H9 (cell line): ENCODE results near the gene FNDC7. TPM values are rescaled to one million over a fixed set of nuclear protein-coding genes. Genes with fewer than 3 reads are reported as not detected.
A peak's percentile ranks its signal among the peaks of the same experiment; 100 is the strongest.

ENCODE experiments used
- DNase-seq: peaks from one replicate; pipeline ENCODE4 v3.0.0-alpha.2; 2017
- H2AFZ ChIP-seq: one replicate; pipeline ENCODE4 v1.6.1; 2013; ENCODE audit warnings: mild to moderate bottlenecking, low read length, control low read depth, moderate library complexity
- H2AK5ac ChIP-seq: 2 replicates; pipeline ENCODE4 v1.6.1; 2013; ENCODE audit warnings: low read length, control low read depth, mixed read lengths; ENCODE audit not compliant: insufficient read length
- H2BK120ac ChIP-seq: one replicate; pipeline ENCODE4 v1.6.1; 2013; ENCODE audit warnings: low read depth, mild to moderate bottlenecking, low read length, control low read depth, inconsistent platforms; ENCODE audit not compliant: poor library complexity, severe bottlenecking
- H2BK12ac ChIP-seq: 2 replicates; pipeline ENCODE4 v1.6.1; 2013; ENCODE audit warnings: low read length, control low read depth, mixed read lengths, low read depth; ENCODE audit not compliant: insufficient read length
- H2BK15ac ChIP-seq: 2 replicates; pipeline ENCODE4 v1.6.1; 2013; ENCODE audit warnings: low read depth, low read length, control low read depth
- H2BK20ac ChIP-seq: one replicate; pipeline ENCODE4 v1.6.1; 2013; ENCODE audit warnings: low read depth, mild to moderate bottlenecking, low read length, control low read depth, inconsistent platforms; ENCODE audit not compliant: poor library complexity, severe bottlenecking
- H2BK5ac ChIP-seq: 2 replicates; pipeline ENCODE4 v1.6.1; 2013; ENCODE audit warnings: low read length, control low read depth, mixed read lengths; ENCODE audit not compliant: insufficient read length
- H3K14ac ChIP-seq: 2 replicates; pipeline ENCODE4 v1.6.1; 2013; ENCODE audit warnings: low read length, control low read depth; ENCODE audit not compliant: insufficient read depth
- H3K18ac ChIP-seq: 2 replicates; pipeline ENCODE4 v1.6.1; 2013; ENCODE audit warnings: low read depth, mild to moderate bottlenecking, mixed read lengths, low read length, control low read depth; ENCODE audit not compliant: insufficient read length
- H3K23ac ChIP-seq: 2 replicates; pipeline ENCODE4 v1.6.1; 2013; ENCODE audit warnings: low read length, control low read depth, mixed read lengths, low read depth; ENCODE audit not compliant: insufficient read length
- H3K23me2 ChIP-seq: 2 replicates; pipeline ENCODE4 v1.6.1; 2013; ENCODE audit warnings: low read depth, mild to moderate bottlenecking, mixed read lengths, low read length, control low read depth; ENCODE audit not compliant: insufficient read length, poor library complexity, severe bottlenecking
- H3K27ac ChIP-seq: 2 replicates; pipeline ENCODE4 v1.5.1; 2013; ENCODE audit warnings: low read length, control low read depth, mixed read lengths, low read depth; ENCODE audit not compliant: insufficient read length
- H3K27me3 ChIP-seq: 2 replicates; pipeline ENCODE4 v1.6.1; 2013; ENCODE audit warnings: low read length, control low read depth, inconsistent platforms; ENCODE audit not compliant: insufficient read depth
- H3K4ac ChIP-seq: 2 replicates; pipeline ENCODE4 v1.6.1; 2013; ENCODE audit warnings: low read depth, mild to moderate bottlenecking, control low read depth, inconsistent platforms, low read length, moderate library complexity
- H3K4me1 ChIP-seq: 2 replicates; pipeline ENCODE4 v1.6.1; 2013; ENCODE audit warnings: low read length, control low read depth, inconsistent platforms; ENCODE audit not compliant: insufficient read depth
- H3K4me2 ChIP-seq: 2 replicates; pipeline ENCODE4 v1.6.1; 2013; ENCODE audit warnings: low read length, control low read depth, mixed read lengths; ENCODE audit not compliant: insufficient read length, insufficient read depth
- H3K56ac ChIP-seq: 2 replicates; pipeline ENCODE4 v1.6.1; 2013; ENCODE audit warnings: low read depth, mild to moderate bottlenecking, mixed read lengths, low read length, control low read depth; ENCODE audit not compliant: insufficient read length
- H3K79me1 ChIP-seq: 2 replicates; pipeline ENCODE4 v1.6.1; 2013; ENCODE audit warnings: low read depth, mild to moderate bottlenecking, moderate library complexity, low read length, control low read depth, inconsistent platforms; ENCODE audit not compliant: insufficient read depth, poor library complexity, severe bottlenecking
- H3K79me2 ChIP-seq: 2 replicates; pipeline ENCODE4 v1.6.1; 2013; ENCODE audit warnings: low read length, control low read depth, inconsistent platforms; ENCODE audit not compliant: insufficient read depth
- H3K9ac ChIP-seq: 2 replicates; pipeline ENCODE4 v1.6.1; 2013; ENCODE audit warnings: low read length, control low read depth, mixed read lengths; ENCODE audit not compliant: insufficient read length; ENCODE audit errors: extremely low read depth
- H3K9me3 ChIP-seq: one replicate; pipeline ENCODE4 v1.6.1; 2013; ENCODE audit warnings: low read depth, low read length, inconsistent platforms; ENCODE audit not compliant: control insufficient read depth
- H3T11ph ChIP-seq: one replicate; pipeline ENCODE4 v1.6.1; 2013; ENCODE audit warnings: mild to moderate bottlenecking, low read length, control low read depth, inconsistent platforms
- H4K20me1 ChIP-seq: one replicate; pipeline ENCODE4 v1.6.1; 2013; ENCODE audit not compliant: control insufficient read depth, insufficient read length, insufficient read depth
- H4K5ac ChIP-seq: 2 replicates; pipeline ENCODE4 v1.6.1; 2013; ENCODE audit warnings: low read depth, mild to moderate bottlenecking, mixed read lengths, low read length, control low read depth; ENCODE audit not compliant: insufficient read length
- H4K8ac ChIP-seq: replicated peaks from 2 replicates; pipeline ENCODE4 v1.6.1; 2013; ENCODE audit warnings: low read length, control low read depth, mixed read lengths, low read depth; ENCODE audit not compliant: insufficient read length
- H4K91ac ChIP-seq: 2 replicates; pipeline ENCODE4 v1.6.1; 2013; ENCODE audit warnings: low read depth, mild to moderate bottlenecking, moderate library complexity, mixed read lengths, low read length, control low read depth; ENCODE audit not compliant: insufficient read length
- H3K27ac Mint-ChIP-seq, 3 experiments: 2 replicates in 2 of 3; 3 replicates in 1 of 3; pipeline ENCODE4 v1.8.0; 2020 to 2021; ENCODE audit warnings: mixed read lengths in 3 of 3, mild to moderate bottlenecking in 1 of 3, moderate library complexity in 1 of 3
- H3K27me3 Mint-ChIP-seq: 2 replicates; pipeline ENCODE4 v1.8.0; 2021; ENCODE audit warnings: low read depth, mild to moderate bottlenecking, moderate library complexity, mixed read lengths
- H3K36me3 Mint-ChIP-seq, 3 experiments: 2 replicates in 2 of 3; 3 replicates in 1 of 3; pipeline ENCODE4 v1.8.0; 2020 to 2021; ENCODE audit warnings: low read depth in 3 of 3, mixed read lengths in 3 of 3; ENCODE audit not compliant: insufficient read depth in 1 of 3
- H3K4me1 Mint-ChIP-seq, 2 experiments: 2 replicates each; pipeline ENCODE4 v1.8.0; 2020; ENCODE audit warnings: mixed read lengths in 2 of 2
- H3K4me3 Mint-ChIP-seq, 2 experiments: 2 replicates in 1 of 2; 3 replicates in 1 of 2; pipeline ENCODE4 v1.8.0; 2020 to 2021; ENCODE audit warnings: mild to moderate bottlenecking in 2 of 2, mixed read lengths in 2 of 2, moderate library complexity in 1 of 2
- H3K9me3 Mint-ChIP-seq, 2 experiments: 2 replicates in 1 of 2; 3 replicates in 1 of 2; pipeline ENCODE4 v1.8.0; 2020; ENCODE audit warnings: mild to moderate bottlenecking in 2 of 2, mixed read lengths in 2 of 2, moderate library complexity in 1 of 2
- CTCF ChIP-seq: fragments of 200-600 bp; sonication (generic); conservative IDR thresholded peaks from 3 replicates; pipeline ENCODE4 v1.8.0; 2021; ENCODE audit warnings: antibody characterized with exemption, mild to moderate bottlenecking
- WGBS: extraction: QIAGEN DNeasy Blood & Tissue Kit; methylation state at CpG from one replicate; pipeline ENCODE4 v1.1.7; 2013; ENCODE audit warnings: missing lambda C conversion rate, low lambda C conversion rate, mixed read lengths; ENCODE audit not compliant: insufficient read length; ENCODE audit errors: extremely low coverage; 5-methylcytosine and 5-hydroxymethylcytosine counted together
- total RNA-seq: library from RNA; stranded (reverse); gene quantifications from 2 replicates; pipeline ENCODE4 v1.2.1, GENCODE V29; 2021

The FNDC7 gene
- total RNA-seq, 1 experiment from 2014 or later, result 0.13 TPM

GRCh38 chr1:108718927-108719655, 6.4 kb downstream of the FNDC7 start:
- DNase-seq, result no peak
- Histone ChIP-seq H4K91ac (no peak overlapping the region), H3T11ph (no peak overlapping the region), H3K56ac (no peak overlapping the region), H3K4me1 (peaks cover 2% of the 10 kb centered on the region; the same call in 1 of the 2 replicates), H2BK5ac (no peak overlapping the region), H4K5ac (no peak overlapping the region), H2AFZ (no peak overlapping the region), H4K20me1 (no peaks in the 10 kb centered on the region), H3K9ac (no peak overlapping the region), H3K4me2 (peak overlapping the region; percentile 3), H2BK20ac (no peak overlapping the region), H3K23me2 (no peaks in the 10 kb centered on the region), H3K79me2 (no peaks in the 10 kb centered on the region), H2BK15ac (no peak overlapping the region), H3K23ac (no peak overlapping the region), H3K18ac (no peak overlapping the region), H3K4ac (no peak overlapping the region), H2AK5ac (no peak overlapping the region), H3K27me3 (no peaks in the 10 kb centered on the region), H3K9me3 (no peaks in the 10 kb centered on the region), H3K79me1 (no peaks in the 10 kb centered on the region), H3K27ac (no peak overlapping the region), H2BK12ac (no peak overlapping the region), H4K8ac (no peak overlapping the region), H3K14ac (no peak overlapping the region), H2BK120ac (no peak overlapping the region)
- peak overlapping the region; percentile 41 to 84 (median 80); a peak in 4 of 7 replicates for H3K27ac Mint-ChIP-seq
- WGBS, result no CpG with 5 or more reads among the region's 6 CpGs
- H3K9me3 Mint-ChIP-seq, result no peaks in the 10 kb centered on the region
- H3K4me3 Mint-ChIP-seq, result no peak overlapping the region
- no peak for TF ChIP-seq CTCF
- H3K36me3 Mint-ChIP-seq, result no peaks in the 10 kb centered on the region; a peak in 2 of 7 replicates
- H3K4me1 Mint-ChIP-seq, result peaks cover 36 to 47% of the 10 kb centered on the region in 2 experiments
- no peaks in the 10 kb centered on the region; the same call in 1 of the 2 replicates for H3K27me3 Mint-ChIP-seq
